PC-9 (cell line): ENCODE data around the gene MRPL54. TPM values are rescaled to one million over a fixed set of nuclear protein-coding genes. Genes with fewer than 3 reads are reported as not detected.

Source experiments
- BruUV-seq: library from RNA; stranded (reverse); fragments of 400-500 nt; replicated peaks from 2 replicates; lab custom pipeline; 2021; lab: Mats Ljungman, UMichigan
- CTCF ChIA-PET: fragments of 300-600 bp; sonication (Branson Sonifier 250); formaldehyde crosslinking; loops from one replicate; lab custom pipeline; 2022; ENCODE audit warnings: antibody characterized with exemption; lab: Charles Lee
- POLR2A ChIA-PET: fragments of 300-600 bp; sonication (Branson Sonifier 250); formaldehyde crosslinking; loops from one replicate; lab custom pipeline; 2022; ENCODE audit warnings: antibody characterized with exemption; ENCODE audit not compliant: unreplicated experiment; lab: Charles Lee
- DNase-seq, 2 experiments: peaks; one replicate each; pipeline versions ENCODE4 v3.0.0 to v3.0.0-alpha.2; 2015 to 2022; ENCODE audit warnings: mixed read lengths in 1 of 2
- H2AFZ ChIP-seq: fragments of 200-600 bp; sonication (generic); 2 replicates; pipeline ENCODE4 v1.8.1; 2017; ENCODE audit warnings: antibody characterized with exemption
- H3F3A ChIP-seq: fragments of 200-600 bp; sonication (generic); 2 replicates; pipeline ENCODE4 v1.8.1; 2017; ENCODE audit warnings: antibody characterized with exemption, mild to moderate bottlenecking, low read depth; ENCODE audit not compliant: insufficient read depth
- H3K27ac ChIP-seq: fragments of 200-600 bp; sonication (generic); 2 replicates; pipeline ENCODE4 v1.6.1; 2016; ENCODE audit warnings: mixed run types
- H3K27me3 ChIP-seq: fragments of 200-600 bp; sonication (generic); 2 replicates; pipeline ENCODE4 v1.6.1; 2016; ENCODE audit warnings: low read depth, mixed run types; ENCODE audit not compliant: insufficient read depth
- H3K36me3 ChIP-seq: fragments of 200-600 bp; sonication (generic); 2 replicates; pipeline ENCODE4 v1.6.1; 2016; ENCODE audit warnings: low read depth, mixed run types
- H3K4me1 ChIP-seq: fragments of 200-600 bp; sonication (generic); replicated peaks from 2 replicates; pipeline ENCODE4 v1.6.1; 2016; ENCODE audit warnings: mixed run types; ENCODE audit not compliant: insufficient read depth
- H3K4me2 ChIP-seq: fragments of 200-600 bp; sonication (generic); 2 replicates; pipeline ENCODE4 v1.6.1; 2017; ENCODE audit warnings: mixed run types
- H3K4me3 ChIP-seq: fragments of 200-600 bp; sonication (generic); 2 replicates; pipeline ENCODE4 v1.6.1; 2016; ENCODE audit warnings: mixed run types
- H3K79me2 ChIP-seq: fragments of 200-600 bp; sonication (generic); 2 replicates; pipeline ENCODE4 v1.6.1; 2017; ENCODE audit warnings: low read depth, mixed run types
- H3K9me2 ChIP-seq: fragments of 200-600 bp; sonication (generic); 2 replicates; pipeline ENCODE4 v1.8.1; 2017; ENCODE audit warnings: mild to moderate bottlenecking; ENCODE audit not compliant: insufficient read depth
- H3K9me3 ChIP-seq: fragments of 200-600 bp; sonication (generic); 2 replicates; pipeline ENCODE4 v1.8.1; 2016; ENCODE audit warnings: low read depth; ENCODE audit not compliant: insufficient read depth
- H4K20me1 ChIP-seq: fragments of 200-600 bp; sonication (generic); 2 replicates; pipeline ENCODE4 v1.8.1; 2017; ENCODE audit not compliant: insufficient read depth
- CTCF ChIP-seq: fragments of 200-600 bp; sonication (generic); conservative IDR thresholded peaks from 2 replicates; pipeline ENCODE4 v1.6.1; 2017; ENCODE audit warnings: mixed run types, antibody characterized with exemption, mild to moderate bottlenecking, moderate library complexity
- EZH2 ChIP-seq: fragments of 200-600 bp; sonication (generic); IDR thresholded peaks from 2 replicates; pipeline ENCODE4 v1.8.0; 2017; ENCODE audit warnings: antibody characterized with exemption, low read depth
- intact Hi-C: fragments of 100-400 bp; cut with micrococcal nuclease; formaldehyde crosslinking; loops from one replicate; pipeline ENCODE4 v1.10.0; 2022; ENCODE audit not compliant: unreplicated experiment
- total RNA-seq: library from RNA; stranded (reverse); gene quantifications from 2 replicates; pipeline ENCODE4 v1.2.3, GENCODE V29; 2021

Gene MRPL54
- total RNA-seq, 1 experiment from 2014 or later: 31.6 TPM

DNA sequence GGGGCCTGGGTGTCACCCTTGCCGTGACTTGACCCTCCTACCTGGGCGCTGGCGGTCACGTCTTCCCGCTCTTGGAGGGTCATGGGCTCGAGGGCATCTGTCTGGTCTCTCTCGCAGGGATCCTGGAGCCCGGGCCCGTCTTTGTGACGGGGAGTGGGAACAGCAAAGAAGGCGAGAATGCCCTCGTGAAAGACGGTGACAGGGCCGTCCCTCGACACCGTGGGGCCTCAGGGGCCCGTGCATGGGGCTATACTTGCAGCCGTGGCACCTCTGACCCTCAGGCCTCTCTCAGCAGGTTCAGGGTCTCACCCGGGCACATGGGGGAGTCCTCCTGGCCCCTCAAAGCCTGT, 44.6 kb downstream of the MRPL54 start:
- no peaks in the 10 kb centered on the region for H3K9me2 ChIP-seq
- TF ChIP-seq CTCF: no peak
- TF ChIP-seq EZH2: no peak
- no peaks in the 10 kb centered on the region for H3K79me2 ChIP-seq
- no peaks in the 10 kb centered on the region for H3K9me3 ChIP-seq
- BruUV-seq: no TSS peak
- DNase-seq: no peak
- no peaks in the 10 kb centered on the region for H3K36me3 ChIP-seq
- no peaks in the 10 kb centered on the region for H3K4me1 ChIP-seq
- H2AFZ ChIP-seq: no peak overlapping the region
- peaks cover 8% of the 10 kb centered on the region; the same call in 1 of the 2 replicates for H3K27me3 ChIP-seq
- intact Hi-C loops: no loop called here
- ChIA-PET POLR2A (no interaction called here), CTCF (no interaction called here)
- H3F3A ChIP-seq: peaks cover 4% of the 10 kb centered on the region; the same call in 1 of the 2 replicates
- no peak overlapping the region for H3K27ac ChIP-seq
- H3K4me2 ChIP-seq: no peak overlapping the region
- H4K20me1 ChIP-seq: no peaks in the 10 kb centered on the region
- H3K4me3 ChIP-seq: no peak overlapping the region

DNA sequence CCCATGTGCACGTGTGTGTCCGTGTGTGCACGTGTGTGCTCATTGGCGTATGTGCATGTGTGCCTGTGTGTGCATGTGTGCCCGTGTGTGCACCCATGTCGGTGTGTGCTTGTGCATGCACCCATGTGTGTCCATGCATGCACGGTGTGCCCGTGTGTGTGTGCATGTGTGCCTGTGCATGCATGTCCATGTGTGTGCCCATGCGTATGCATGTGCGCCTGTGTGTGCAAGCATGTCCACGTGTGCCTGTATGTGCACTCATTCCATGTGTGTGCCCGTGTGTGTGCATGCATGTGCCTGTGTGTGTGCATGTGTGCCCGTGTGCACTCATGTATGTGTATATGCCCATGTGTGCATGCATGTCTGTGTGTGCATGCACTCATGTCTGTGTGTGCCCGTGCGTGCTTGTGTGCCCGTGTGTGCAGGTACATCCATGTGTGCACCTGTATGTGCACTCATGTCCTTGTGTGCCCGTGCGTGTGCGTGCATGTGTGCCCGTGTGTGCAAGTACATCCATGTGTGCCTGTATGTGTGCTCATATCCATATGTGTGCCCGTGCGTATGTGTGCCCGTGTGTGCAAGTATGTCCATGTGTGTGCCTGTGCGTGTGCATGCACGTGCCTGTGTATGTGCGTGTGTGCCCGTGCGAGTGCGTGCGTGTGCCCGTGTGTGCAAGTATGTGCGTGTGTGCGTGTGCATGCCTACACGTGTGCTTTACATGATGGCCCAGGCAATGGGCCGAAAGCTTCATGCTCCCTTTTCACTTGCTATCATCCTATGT, 45.3 kb downstream of the MRPL54 start:
- no peak overlapping the region for H3K27ac ChIP-seq
- H3K36me3 ChIP-seq: no peaks in the 10 kb centered on the region
- H3K4me1 ChIP-seq: no peaks in the 10 kb centered on the region
- no peak overlapping the region for H2AFZ ChIP-seq
- no TSS peak for BruUV-seq
- H4K20me1 ChIP-seq: no peaks in the 10 kb centered on the region
- H3K4me2 ChIP-seq: no peak overlapping the region
- peaks cover 4% of the 10 kb centered on the region; the same call in 1 of the 2 replicates for H3F3A ChIP-seq
- no peaks in the 10 kb centered on the region for H3K9me2 ChIP-seq
- intact Hi-C loops: no loop called here
- DNase-seq: no peak
- TF ChIP-seq EZH2 (no peak), CTCF (no peak)
- ChIA-PET CTCF (no interaction called here), POLR2A (no interaction called here)
- no peaks in the 10 kb centered on the region for H3K79me2 ChIP-seq
- no peaks in the 10 kb centered on the region for H3K9me3 ChIP-seq
- no peak overlapping the region for H3K4me3 ChIP-seq
- H3K27me3 ChIP-seq: peaks cover 8% of the 10 kb centered on the region; the same call in 1 of the 2 replicates

DNA sequence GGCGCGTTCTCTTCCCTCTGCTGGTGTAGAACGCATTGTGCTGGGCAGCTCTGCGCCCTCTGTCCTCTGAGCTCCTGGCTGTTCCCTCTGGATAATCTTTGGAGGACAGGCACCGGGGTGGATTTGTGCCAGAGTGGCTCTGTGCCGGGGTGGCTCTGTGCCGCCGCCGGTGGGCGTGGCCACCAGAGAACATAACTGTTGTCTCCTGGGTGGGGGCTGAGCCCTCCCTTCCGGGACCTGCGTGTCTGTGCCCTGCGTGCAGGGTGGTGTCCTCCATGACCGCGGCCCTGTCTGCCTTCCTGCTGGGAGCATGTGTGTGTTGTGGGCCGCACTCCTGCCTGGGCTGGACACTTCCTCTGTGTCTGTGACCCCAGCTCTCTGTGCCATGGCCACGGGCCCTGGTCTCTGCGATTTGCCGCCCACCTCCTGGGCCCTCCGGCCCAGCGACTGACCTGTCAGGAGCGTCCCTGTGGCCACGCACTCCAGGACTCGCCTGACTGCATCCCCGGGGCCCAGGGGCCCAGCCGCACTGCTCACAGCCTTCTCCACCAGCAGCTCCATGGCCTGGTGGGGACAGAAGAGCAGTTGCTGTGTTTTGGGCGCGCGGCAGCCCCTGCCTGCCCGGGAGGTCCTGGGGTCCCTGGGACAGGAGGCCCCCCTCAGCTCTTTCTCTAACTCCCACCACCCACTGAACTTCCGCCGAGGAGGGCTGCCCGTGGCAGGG, 46.1 kb downstream of the MRPL54 start:
- Histone ChIP-seq H3K4me2 (no peak overlapping the region), H4K20me1 (no peaks in the 10 kb centered on the region), H3K9me3 (no peaks in the 10 kb centered on the region), H3K36me3 (no peaks in the 10 kb centered on the region), H2AFZ (no peak overlapping the region), H3K4me3 (no peak overlapping the region), H3K27me3 (peaks cover 8% of the 10 kb centered on the region; the same call in 1 of the 2 replicates), H3K9me2 (no peaks in the 10 kb centered on the region), H3K27ac (no peak overlapping the region), H3F3A (peaks cover 4% of the 10 kb centered on the region; the same call in 1 of the 2 replicates), H3K79me2 (no peaks in the 10 kb centered on the region), H3K4me1 (no peaks in the 10 kb centered on the region)
- TF ChIP-seq EZH2: no peak
- TF ChIP-seq CTCF: no peak
- no peak for DNase-seq
- ChIA-PET POLR2A (no interaction called here), CTCF (no interaction called here)
- intact Hi-C loops: no loop called here
- BruUV-seq: no TSS peak
